Head of caudate nucleus (tissue), 42 donors: Measurements from ENCODE around the gene CCDC78.

ENCODE experiments used
- DNase-seq, 42 donors: peaks; one replicate each; pipeline versions ENCODE4 v3.0.0 to v3.0.0-alpha.2; 2020 to 2021; ENCODE audit warnings: mixed read lengths in 7 of 42
- intact Hi-C: fragments of 100-400 bp; cut with DNase I; formaldehyde crosslinking; loops from one replicate; pipeline ENCODE4 v1.15.0; 2022

The CCDC78 gene

GRCh38 chr16:717450-718245 lies 8.6 kb downstream of the CCDC78 start:
- intact Hi-C loops = no loop called here
- peak in 7 of 42 donors; percentile 26 to 72 (median 64) for DNase-seq

DNA sequence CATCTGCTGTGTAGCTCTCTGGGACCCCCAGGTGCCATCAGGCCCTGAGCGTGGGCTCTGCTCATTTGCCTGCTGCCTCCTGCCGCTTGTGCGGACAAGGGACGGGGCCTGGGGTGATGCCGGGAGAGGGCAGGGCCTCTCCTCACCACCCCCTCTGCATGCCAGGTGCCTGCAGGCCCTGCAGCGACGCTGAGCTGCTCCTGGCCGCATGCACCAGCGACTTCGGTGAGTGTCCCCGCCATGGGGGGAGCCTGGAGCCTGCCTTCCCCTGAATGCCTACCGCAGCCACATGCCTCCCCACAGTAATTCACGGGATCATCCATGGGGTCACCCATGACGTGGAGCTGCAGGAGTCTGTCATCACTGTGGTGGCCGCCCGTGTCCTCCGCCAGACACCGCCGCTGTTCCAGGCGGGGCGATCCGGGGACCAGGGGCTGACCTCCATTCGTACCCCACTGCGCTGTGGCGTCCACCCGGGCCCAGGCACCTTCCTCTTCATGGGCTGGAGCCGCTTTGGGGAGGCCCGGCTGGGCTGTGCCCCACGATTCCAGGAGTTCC lies 9.4 kb downstream of the CCDC78 start:
- DNase-seq = no peak
- intact Hi-C loops = no loop called here

DNA sequence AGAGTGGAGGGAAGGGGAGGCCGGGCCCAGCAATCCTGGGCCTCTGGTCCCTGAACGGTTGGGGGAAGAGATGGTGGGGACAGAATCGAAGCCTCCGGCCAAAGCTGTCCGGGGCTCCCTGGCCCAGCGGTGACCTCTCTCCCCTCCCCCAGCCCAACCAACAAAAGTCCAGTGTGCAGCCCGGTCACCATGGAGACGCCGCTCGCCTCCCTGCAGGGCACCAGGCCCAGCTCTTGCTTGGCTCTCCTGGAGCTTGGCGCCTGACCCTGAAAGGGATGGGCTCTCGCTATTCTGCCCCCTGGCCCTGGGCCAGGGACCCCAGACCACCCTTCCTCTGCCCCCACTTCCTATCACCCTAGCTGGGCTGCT lies 10.1 kb downstream of the CCDC78 start:
- intact Hi-C loops = no loop called here
- DNase-seq = peak; percentile 84 to 97 (median 93)

GRCh38 chr16:715477-716199 lies 10.6 kb downstream of the CCDC78 start:
- peak in 4 of 42 donors; percentile 53 to 66 (median 58) for DNase-seq
- intact Hi-C loops = no loop called here

- intact Hi-C loops = loop anchor here (5.0 kb wide), 1 partner anchor 72 kb away; the partner anchor contains the start of genes CHTF18 and RPUSD1
- peak; percentile 77 to 97 (median 94) for DNase-seq
Measured at GRCh38 chr16:714558-715476, 11.4 kb downstream of the CCDC78 start, which contains the start of gene METRN. METRN (plus strand) TSS chr16:715118; CDS start chr16:715290, 172 bp downstream.

DNA sequence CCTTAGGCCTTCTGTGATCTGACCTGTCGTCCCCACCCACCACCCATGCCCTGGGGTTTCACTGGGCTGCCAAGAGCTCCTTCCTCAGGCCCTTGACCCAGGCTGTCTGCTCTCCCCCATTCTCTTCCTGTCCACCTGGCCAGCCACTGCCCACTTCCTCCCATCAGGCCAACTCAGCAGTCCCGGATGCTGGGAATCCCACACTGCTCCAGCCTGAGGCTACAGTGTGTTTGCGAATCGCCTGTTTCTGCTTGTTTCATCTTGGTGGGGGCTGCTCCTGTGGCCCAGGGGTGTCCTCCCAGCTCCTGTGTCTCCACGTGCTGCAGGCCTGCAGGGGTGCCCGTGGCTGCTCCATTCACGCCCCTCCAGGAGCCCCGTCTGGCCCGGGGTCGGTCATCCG lies 12.2 kb downstream of the CCDC78 start:
- no peak for DNase-seq
- intact Hi-C loops = loop anchor here (5.0 kb wide), 1 partner anchor 73 kb away; the partner anchor contains the start of genes CHTF18 and RPUSD1

DNA sequence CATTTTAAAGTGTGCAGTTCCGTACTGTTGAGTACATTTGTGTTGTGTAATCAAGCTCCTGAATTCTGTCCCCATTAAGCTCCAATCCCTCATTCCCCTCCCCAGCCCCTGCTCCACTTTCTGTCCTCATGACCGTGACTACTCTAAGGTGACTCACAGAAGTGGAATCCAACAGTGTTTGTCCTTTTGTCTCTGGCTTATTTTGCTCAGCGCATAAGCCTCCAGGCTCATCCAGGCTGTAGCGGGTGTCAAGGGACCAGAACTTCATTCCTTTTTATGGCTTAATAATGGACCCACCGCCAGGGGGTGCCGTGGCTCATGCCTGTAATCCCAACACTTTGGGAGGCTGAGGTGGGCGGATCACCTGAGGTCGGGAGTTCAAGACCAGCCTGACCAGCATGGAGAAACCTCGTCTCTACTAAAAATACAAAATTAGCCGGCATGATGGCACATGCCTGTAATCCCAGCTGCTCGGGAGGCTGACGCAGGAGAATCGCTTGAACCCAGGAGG lies 13.4 kb downstream of the CCDC78 start:
- peak in 3 of 42 donors; percentile 49 to 70 (median 62) for DNase-seq
- intact Hi-C loops = loop anchor here (5.0 kb wide), 1 partner anchor 75 kb away; the partner anchor contains the start of genes CHTF18 and RPUSD1

GRCh38 chr16:711548-712320 lies 14.5 kb downstream of the CCDC78 start:
- peak in 40 of 42 donors; percentile 67 to 93 (median 82) for DNase-seq
- intact Hi-C loops = loop anchor here (5.0 kb wide), 1 partner anchor 76 kb away; the partner anchor contains the start of genes CHTF18 and RPUSD1

DNA sequence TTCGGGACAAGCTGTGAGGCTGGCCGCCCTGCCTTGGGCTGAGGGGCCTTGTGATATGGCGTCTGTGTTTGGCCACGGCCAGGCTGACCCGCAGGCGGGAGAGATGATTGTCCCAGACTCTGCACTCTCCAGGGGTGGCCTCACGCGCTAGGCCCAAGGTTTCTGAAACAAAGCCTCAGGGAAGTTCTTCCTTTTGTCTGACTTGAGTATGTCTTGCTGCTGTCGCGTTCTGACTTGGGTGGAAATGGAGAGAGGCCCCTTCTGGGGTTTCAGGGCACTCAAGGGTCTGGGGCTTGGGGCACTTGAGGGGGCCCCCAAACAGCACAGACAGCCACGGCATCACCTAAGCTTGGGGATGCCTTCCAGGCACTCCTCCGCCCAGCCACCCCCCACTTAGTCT lies 15.2 kb downstream of the CCDC78 start:
- intact Hi-C loops = loop anchor here (5.0 kb wide), 1 partner anchor 76 kb away; the partner anchor contains the start of genes CHTF18 and RPUSD1
- no peak for DNase-seq

DNA sequence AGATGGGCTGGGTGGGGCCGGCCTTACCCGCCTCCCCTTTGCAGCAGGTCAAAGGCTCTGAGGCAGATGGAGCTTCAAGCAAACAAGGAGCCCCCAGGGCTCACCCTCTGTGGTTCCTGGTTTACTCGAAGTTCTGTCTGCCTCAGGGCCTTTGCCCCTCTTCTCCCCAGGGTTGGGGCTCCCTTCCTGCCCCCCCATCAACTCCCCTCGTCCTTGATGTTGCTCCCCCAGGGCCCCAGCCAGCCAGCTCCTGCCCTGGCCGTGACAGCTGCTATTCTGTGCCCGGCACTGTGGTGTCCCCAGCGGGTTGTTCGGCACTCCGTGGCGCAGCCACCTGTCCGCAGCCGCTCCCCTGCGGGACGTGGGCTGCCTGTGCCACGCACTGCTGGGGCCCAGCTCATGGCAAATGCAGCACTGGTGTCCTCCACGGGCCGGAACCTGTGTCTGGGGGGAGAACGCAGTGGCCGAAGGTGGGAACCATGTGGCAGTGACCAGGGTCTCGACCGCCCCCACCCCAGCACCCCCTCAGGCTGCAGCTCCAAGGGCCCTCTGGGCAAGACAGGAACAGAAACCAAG lies 15.7 kb downstream of the CCDC78 start:
- intact Hi-C loops = loop anchor here (5.0 kb wide), 1 partner anchor 77 kb away; the partner anchor contains the start of genes CHTF18 and RPUSD1
- no peak for DNase-seq

DNA sequence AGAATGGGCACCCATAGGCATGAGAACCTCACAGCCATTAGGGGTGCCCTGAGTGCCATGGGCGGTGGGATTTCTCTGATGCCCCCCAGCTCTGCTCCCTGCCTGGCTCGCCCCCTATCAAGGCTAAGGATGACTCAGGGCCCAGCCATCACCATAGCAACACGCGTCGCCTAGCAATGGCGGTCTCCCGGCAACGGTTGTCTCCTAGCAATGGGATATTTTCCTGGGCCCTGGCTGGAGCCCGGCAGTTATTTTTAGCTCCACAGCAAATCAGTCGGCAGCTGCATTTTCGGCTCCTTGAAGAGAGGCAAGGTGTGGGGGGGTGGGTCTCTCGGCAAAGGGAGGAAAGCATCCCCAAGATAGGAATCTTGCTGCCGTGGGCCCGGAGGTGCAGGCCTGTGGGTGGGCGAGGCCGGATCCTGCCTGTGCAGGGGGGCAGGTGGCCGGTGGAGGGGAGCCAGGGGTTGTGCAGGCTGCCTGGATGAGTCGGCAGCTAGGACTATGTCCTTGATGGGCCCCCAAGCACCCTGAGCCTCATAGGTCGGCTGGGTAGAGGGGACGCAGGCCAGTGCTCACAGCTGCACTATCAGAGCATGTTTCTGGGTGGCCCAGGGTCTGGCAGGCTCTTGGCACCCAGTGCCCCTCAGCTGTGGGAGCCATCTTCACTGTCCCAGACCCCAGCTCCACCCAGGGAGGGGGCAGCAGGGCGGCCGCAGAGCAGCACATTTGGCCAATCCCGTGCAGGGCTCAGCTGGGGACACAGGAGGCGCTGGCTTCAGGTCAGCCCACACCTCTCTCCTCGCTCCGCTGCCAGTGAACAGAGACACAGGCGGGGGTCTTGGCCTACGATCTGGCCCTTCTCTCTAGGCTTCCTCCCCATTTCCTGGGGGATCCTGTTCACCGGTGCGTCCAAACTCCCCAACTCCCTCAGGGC lies 16.4 kb downstream of the CCDC78 start:
- intact Hi-C loops = loop anchor here (5.0 kb wide), 1 partner anchor 77 kb away; the partner anchor contains the start of genes CHTF18 and RPUSD1
- DNase-seq = peak; percentile 82 to 97 (median 92)

DNA sequence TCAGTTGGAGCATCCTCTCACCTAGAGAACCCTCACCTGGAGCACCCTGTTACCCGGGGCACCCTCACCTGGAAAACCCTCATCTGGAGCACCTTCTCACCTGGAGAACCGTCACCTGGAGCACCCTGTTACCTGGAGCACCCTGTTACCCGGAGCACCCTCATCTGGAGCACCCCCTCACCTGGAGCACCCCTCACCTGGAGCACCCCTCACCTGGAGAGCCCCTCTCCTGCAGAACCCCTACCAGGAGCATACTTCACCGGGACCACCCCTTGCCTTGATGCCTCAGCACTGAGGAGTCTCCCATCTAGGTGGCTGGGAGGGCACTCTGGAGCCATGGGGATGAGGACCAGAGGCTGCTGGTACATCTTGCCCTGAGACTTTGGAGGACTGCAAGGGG lies 17.3 kb downstream of the CCDC78 start:
- no peak for DNase-seq
- intact Hi-C loops = no loop called here

DNA sequence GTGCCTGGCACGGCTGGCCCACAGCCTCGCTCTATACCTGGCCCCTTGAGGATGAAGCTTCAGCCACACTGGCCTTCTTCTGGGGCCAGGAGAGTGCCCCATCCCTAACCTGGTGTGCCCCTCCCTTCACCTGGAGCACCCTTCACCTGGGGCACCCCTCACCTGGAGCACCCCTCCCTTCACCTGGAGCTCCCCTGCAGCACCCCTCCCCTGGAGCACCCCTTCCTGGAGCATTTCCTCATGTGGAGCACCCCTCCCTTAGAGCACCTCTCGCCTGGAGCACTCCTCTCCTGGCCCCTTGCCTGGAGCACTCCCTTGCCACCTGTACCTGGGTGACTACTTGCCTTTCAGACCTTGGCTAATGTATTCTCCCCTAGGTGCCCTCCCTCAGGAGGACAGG lies 18.2 kb downstream of the CCDC78 start:
- intact Hi-C loops = no loop called here
- DNase-seq = no peak

- peak in 1 of 42 donors; percentile 12 for DNase-seq
- intact Hi-C loops = no loop called here
Measured at GRCh38 chr16:707062-707538, 19.1 kb downstream of the CCDC78 start.

DNA sequence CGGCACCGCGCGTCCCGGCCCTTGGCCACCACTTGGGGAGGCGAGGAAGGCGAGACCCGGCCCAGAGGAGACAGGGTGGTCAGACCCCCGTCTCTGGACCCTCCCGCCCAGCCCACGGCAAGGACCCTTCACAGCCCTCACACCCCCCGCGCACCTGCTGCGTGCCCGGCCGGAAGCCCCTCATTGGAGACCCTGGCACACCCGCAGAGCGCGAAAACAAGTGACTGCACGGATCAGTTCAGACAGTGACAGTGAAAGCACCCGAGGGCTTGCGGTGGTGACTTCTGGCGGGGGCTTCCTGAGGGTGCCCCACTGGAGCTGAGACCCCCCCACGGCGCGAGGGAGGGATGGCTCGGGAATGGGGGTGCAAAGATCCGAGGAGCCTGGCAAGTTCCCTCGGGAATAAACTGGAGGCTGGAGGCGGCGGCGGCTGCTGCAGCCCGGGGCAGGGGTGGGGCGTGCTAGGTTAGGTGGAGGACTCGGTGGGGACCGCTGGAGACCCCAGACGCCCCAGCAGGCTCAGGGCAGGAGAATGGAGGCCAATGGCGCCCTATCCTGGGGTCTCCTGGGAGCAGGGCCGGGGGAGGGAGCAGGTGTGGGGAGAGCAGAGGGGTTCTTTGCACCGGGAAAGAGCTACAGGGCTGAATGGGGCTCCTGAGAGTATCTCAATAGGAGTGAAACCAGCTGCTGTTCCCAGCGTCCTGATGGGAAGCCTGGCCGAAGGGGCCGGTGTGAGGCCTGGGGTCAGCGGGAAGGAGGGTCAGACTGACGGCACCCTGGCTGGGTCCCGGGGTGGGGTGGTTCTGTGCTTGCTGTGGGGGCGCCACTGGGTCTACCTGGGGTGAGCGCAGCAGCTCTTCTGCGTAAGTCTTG lies 19.8 kb downstream of the CCDC78 start:
- peak in 13 of 42 donors; percentile 38 to 78 (median 59) for DNase-seq
- intact Hi-C loops = no loop called here
